ENCODE data around the gene KIAA0753.
"Not testable (repeated sequence)": the region's sequence is repeated elsewhere in the genome, so short reads cannot be mapped to it uniquely, and the experiment has no call there.

The KIAA0753 gene

GRCh38 chr17:6605142-6605541 is 35.4 kb downstream of the KIAA0753 start:
- FAIRE-seq: no peak
- no peak for DNase-seq (ENCODE audit: extremely low spot score, insufficient read length, low read depth)

DNA sequence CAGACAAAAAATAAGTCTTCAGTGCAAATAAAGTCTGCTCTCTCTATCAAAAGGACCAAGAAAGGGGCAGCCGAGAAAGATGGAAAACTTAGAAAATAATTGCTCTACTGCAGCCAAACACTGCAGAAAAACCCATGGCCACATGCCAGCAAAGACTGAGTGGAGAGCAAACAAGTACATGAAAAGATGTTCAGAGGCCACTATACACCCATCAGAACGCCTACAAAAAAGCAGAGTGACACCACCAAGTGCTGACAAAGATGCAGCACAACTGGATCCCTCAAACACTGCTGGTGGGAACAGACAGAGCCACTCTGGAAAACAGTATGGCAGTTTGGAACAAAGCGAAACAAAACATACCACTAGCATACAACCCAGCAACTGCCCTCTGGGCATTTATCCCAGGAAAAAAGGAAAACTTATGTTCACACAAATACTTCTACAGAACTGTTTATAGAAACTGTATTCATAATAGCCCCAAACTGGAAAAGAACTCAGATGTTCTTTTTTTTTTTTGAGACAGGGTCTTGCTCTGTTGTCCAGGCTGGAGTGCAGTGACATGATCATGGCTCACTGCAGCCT is 36.7 kb downstream of the KIAA0753 start:
- DNase-seq (ENCODE audit: extremely low spot score, insufficient read length, low read depth) (no peak), FAIRE-seq (no peak)

GRCh38 chr17:6602141-6602540 is 38.4 kb downstream of the KIAA0753 start:
- FAIRE-seq (no peak), DNase-seq (ENCODE audit: extremely low spot score, insufficient read length, low read depth) (no peak)

DNA sequence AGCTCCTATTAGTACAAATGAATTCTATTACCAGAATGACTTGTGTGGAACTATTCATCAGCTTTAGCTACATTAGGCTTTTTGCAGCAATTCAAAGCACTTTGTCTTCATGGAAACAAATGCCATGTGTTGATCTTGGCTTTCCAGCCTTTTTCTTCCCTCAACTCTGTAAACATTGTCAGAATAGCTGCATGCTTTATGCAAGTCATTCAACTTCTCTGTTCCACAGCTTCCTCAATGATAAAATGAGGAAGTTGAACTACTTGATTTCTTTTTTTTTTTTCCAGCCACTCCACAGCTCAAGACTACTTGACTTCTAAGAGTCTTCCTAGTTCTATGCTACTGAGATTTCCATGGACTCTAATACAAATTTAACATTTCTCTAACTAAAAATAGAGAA is 41.1 kb downstream of the KIAA0753 start:
- DNase-seq (ENCODE audit: extremely low spot score, insufficient read length, low read depth) (no peak), FAIRE-seq (no peak)

- no peak for FAIRE-seq
- DNase-seq (ENCODE audit: extremely low spot score, insufficient read length, low read depth): no peak
Observed at GRCh38 chr17:6597727-6598126, 42.8 kb downstream of the KIAA0753 start.

DNA sequence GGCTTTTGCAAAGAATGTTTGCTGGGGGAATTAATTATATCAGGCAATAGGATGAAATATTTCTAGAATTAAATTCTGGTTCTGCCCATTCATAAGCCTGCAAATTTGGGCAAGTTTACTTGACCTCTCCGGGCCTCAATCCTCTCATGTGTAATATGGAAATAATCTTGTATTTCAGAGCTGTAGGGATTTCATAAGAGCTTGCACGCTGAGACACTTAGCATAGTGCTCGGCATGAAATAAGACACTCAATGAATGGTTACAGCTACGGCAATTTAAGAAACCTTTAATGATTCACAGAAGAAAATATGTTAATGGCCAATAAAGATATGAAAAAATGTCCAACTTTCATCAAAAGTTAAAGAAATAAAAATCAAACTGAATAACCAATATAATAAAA is 43.6 kb downstream of the KIAA0753 start:
- no peak for FAIRE-seq
- DNase-seq (ENCODE audit: extremely low spot score, insufficient read length, low read depth): no peak

DNA sequence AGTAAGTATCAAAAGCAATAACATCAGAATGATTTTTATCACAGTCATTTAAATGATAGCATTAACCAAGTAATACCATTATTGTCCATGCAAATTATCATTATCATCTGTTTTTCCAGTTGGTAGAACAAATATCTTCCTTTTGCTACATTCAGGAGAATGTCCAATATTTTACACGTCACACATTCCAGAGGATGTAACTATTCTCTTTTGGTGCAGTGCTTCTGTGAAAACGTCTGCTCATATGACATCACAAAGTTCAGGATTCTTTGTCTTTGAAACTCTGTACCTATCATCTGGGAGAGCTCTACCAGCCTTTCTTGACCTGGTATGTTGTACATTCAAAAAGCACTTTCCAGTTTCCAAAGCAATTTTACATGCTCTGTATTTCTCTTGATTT is 44.0 kb downstream of the KIAA0753 start:
- no peak for FAIRE-seq

GRCh38 chr17:6596081-6596480 is 44.4 kb downstream of the KIAA0753 start:
- FAIRE-seq (no peak), DNase-seq (ENCODE audit: extremely low spot score, insufficient read length, low read depth) (no peak)

More for the DNA sequence above, 44.0 kb downstream of the KIAA0753 start:
- DNase-seq (ENCODE audit: extremely low spot score, insufficient read length, low read depth): no peak

DNA sequence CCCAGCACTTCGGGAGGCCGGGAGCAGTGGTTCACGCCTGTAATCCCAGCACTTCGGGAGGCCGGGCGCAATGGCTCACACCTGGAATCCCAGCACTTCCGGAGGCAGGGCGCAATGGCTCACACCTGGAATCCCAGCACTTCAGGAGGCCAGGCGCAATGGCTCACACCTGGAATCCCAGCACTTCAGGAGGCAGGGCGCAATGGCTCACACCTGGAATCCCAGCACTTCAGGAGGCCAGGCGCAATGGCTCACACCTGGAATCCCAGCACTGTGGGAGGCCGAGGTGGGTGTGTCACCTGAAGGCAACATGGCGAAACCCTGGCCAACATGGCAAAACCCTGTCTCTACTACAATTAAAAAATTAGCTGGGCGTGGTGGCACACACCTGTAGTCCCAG is 47.1 kb downstream of the KIAA0753 start:
- FAIRE-seq; DNase-seq (ENCODE audit: extremely low spot score, insufficient read length, low read depth): not testable (repeated sequence)

- FAIRE-seq (no peak), DNase-seq (ENCODE audit: extremely low spot score, insufficient read length, low read depth) (no peak)
Observed at GRCh38 chr17:6592173-6592572, 48.3 kb downstream of the KIAA0753 start.

DNA sequence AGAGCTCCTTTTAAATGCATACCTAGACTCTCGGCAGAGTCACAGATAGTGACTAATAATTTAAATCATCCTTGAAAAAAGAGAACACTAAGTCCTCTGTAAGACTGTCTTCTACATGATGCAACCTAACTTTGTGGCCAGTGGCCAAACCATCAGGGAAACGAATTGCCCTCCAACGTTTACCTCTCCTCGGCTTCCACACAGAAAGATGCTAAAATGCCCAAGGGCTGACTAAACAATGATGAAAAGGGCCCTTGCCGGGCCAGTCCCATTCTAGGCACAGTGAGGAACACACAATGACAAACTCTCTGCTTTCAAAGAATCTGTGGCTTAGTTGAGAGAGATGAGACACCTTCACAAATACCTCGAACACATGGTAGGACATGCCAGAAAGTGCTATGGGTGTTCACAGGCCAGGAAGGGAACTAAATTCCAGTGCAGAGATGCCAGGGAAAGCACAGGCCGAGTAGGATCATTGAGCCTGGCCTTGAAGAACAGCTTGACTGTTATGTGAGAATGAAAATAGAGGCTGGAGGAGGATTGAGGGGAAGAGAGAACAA is 48.8 kb downstream of the KIAA0753 start:
- no peak for DNase-seq (ENCODE audit: extremely low spot score, insufficient read length, low read depth)
- no peak for FAIRE-seq

- FAIRE-seq: no peak
- no peak for DNase-seq (ENCODE audit: extremely low spot score, insufficient read length, low read depth)
Observed at GRCh38 chr17:6589266-6589946, 51.1 kb downstream of the KIAA0753 start.

DNA sequence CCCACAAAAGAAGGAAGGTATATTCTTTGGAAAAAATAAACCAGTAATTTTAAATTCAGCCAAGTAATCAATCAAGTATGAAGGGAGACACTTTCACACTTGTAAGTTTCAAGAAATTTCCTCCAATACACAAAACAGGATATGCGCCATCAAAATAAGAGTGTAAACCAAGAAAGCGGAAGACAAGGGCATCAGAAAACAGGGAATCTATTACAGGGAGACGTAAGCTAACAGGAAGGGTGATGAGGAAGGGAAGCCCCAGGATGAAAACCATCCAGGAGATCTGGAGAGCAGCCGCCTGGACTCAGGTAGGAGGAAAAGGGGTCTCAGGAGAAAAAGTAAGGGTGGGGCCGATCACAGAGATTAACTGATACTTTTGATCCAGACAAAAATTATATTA is 52.3 kb downstream of the KIAA0753 start:
- DNase-seq (ENCODE audit: extremely low spot score, insufficient read length, low read depth) (no peak), FAIRE-seq (no peak)

GRCh38 chr17:6587310-6587709 is 53.2 kb downstream of the KIAA0753 start:
- FAIRE-seq (no peak), DNase-seq (ENCODE audit: extremely low spot score, insufficient read length, low read depth) (no peak)

GRCh38 chr17:6583411-6583810 is 57.1 kb downstream of the KIAA0753 start:
- no peak for DNase-seq (ENCODE audit: extremely low spot score, insufficient read length, low read depth)
- FAIRE-seq: no peak

DNA sequence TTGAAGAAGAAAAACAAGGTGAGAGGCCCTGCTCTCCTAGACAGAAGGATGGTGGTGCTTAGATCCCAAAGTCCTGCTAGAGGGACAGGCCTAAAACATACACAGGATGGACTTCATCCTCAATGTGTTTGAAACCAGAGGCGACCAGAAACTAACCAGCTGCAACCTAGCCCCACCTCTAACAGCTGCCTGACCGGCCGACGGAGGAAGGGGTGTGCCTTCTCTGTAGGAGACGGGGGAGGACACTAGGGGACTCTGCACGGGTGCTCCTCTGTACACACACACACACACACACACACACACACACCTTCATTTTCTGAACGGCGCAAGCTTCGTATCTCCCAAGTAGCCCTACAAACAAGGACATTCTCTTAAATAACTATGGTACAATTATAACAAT is 59.9 kb downstream of the KIAA0753 start:
- DNase-seq (ENCODE audit: extremely low spot score, insufficient read length, low read depth) (no peak), FAIRE-seq (no peak)

DNA sequence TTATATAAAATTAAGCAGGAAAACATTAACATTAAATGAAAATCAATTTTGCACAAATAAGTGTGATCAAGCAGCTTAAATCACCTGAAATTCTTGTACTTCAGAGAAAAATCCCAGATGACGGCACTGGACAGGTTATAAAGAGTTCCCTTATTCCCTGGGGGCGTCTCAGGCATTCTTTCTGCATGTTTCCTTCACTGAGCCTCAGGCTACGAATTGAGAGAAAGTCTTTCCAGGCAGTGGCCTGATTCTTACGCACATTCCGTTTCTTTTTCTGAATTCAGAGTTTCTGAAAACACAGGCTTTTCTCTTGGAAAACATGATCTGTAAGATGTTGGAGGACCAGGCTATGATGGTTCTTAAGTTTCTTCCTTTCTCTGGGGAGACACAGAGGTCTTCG is 62.0 kb downstream of the KIAA0753 start:
- DNase-seq (ENCODE audit: extremely low spot score, insufficient read length, low read depth) (no peak), FAIRE-seq (no peak)

DNA sequence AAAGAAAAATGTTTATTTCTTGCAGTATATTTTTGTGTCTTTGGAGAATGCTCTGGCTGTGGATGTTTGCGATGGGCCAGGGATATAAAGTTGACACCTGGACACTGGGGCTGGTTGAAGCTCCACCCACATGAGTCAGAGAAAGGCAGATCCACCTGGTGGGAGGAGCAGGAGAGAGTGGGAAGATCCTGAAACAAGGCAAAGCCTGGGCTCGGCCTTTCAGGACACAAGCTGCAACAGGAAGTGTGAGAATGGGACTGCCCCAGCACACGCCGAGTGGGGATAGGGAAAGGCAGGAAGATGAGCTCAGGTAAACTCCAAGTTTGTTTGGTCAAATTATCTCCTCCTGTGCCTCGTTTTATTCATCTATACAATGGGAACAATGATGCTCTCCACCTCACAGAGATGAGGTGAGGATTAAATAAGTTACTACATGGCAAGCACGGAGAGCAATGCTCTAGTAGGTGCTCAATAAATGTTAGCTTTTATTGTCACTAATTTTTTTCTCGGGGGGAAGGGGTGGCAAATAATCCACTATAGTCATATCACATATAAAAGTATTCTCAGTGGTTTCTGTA is 62.7 kb downstream of the KIAA0753 start:
- DNase-seq (ENCODE audit: extremely low spot score, insufficient read length, low read depth) (no peak), FAIRE-seq (no peak)

DNA sequence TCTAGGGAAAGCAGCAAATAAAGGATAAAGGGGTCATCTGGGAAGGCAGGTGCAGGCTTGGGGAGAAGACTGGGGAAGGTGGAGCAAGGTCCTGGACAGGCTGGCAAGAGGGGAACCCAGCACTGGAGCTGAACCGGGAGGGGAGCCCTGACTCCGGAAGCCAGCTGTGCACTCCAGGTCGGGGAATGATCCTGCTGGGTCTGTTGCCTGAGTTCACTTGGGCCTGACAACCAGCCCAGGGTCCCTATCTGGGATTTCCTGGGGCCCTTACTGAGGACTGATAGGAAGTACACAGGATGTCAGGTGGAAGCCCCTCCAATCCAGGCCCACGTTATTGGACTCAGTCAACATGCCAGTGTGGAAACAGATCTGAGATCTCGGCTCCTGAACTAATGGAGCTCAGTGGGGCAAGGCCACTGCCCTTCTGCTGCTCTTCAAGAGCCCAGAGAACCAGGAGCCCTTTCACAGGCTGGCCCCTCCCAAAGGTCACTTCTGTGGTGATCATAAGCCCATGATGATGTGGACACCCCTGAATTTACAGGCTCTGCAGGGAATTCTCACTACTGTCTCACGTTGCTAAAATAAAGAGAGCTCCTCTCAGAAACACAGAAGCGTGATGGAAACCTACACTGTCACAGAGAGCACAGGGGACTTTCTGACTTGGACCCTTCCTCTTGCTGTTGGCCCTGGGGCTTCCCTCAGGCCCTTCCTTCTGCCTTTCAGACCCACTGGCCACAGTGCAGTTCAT is 64.3 kb downstream of the KIAA0753 start:
- FAIRE-seq: no peak
- no peak for DNase-seq (ENCODE audit: extremely low spot score, insufficient read length, low read depth)

DNA sequence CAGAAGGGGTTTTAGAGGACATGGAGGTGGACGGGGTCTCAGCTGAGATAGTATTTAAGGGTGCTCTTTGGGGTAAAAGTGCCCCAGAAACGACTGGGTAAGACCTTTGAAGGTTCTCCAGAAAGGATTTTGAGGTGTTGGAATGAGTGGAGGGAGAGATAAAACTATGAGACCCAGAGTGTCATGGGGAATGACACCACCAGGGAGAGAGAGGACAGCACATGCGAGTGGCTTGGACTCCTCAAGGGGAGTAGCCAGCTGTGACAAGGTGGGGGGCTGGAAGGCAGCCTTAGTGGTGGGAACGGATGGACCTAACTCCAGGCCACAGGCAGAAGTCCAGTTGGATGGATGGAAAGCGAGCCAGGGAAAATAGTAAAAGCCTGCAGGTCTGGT is 64.9 kb downstream of the KIAA0753 start:
- no peak for FAIRE-seq
- DNase-seq (ENCODE audit: extremely low spot score, insufficient read length, low read depth): no peak
